Measurements from ENCODE around the gene RAN.
"Not testable (repeated sequence)": the region's sequence is repeated elsewhere in the genome, so short reads cannot be mapped to it uniquely, and the experiment has no call there.

RAN gene

DNA sequence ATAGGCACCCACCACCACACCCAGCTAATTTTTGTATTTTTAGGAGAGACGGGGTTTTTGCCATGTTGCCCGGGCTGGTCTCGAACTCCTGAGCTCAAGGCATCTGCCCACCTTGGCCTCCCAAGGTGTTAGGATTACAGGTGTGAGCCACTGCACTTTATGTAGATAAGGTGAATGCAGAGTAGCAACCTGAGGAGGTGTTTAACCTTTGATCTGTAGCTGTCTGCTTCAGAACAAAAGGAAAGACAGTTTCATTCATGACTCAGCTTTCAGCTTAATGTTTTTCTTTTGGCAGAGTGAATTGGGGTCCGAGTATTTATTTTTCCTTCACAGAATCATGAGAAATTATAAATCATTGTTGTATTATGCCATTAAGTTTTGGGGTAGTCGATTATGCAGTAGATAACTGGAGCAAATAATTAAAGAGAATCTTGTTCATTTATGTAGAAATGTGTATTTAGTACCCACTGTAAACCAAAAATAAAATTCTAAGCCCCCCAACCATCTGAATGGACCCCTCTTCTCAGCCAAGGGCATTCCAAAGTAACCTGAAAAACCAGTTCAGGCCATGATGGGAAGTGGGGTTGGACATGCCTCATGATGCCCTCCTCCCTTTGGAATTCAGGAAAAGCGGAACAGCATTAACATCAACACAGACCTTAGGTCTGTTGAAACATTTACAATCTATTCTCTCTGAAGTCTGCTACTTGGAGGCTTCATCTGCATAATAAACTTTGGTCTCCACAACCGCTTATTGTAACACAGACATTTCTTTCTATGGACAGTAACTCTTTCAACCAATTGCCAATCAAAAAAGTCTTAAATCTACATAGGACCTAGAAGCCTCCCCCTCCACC lies 22.1 kb upstream of the RAN start:
- no peak for DNase-seq

GRCh38 chr12:130850418-130851021 lies 21.3 kb upstream of the RAN start:
- no peak for DNase-seq

- no peak for DNase-seq
These were observed 15.8 kb upstream of the RAN start for GRCh38 chr12:130856088-130856487.

DNA sequence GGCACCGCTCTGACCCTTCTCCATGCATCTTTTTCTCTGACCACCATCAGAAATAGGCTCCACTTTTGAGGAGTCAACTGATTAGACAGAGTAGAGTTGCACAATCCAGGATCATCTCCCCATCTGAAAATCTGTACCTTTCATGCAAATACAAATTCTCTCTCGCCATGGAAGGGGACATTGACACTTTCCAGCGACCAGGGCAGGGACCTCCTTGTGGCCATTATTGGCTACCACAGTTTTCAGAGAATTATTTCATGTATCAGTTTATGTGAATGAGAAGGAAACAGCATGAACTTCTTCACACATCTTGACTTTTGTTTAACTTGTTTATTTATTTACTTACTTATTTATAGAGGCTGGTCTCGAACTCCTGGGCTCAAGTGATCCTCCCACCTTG lies 13.8 kb upstream of the RAN start:
- DNase-seq, result no peak

- DNase-seq, result no peak
These were observed 12.7 kb upstream of the RAN start for GRCh38 chr12:130859161-130859560.

DNA sequence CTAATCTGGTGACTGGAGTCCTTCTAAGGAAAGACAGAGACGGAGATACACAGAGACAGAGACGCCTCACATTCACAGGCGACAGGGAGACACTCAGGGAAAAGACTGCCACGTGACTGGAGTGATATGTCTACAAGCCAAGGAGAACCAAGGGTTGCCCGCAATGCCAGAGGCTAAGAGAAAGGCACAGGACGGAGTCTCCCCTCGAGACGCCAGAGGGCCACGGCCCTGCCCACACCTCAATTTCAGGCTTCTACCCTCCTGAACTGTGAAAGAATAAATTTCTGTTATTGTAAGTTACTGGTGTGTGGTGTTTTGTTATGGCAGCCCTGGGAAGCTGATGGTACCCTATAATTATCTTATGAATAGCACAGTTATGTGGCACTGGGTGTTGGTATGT lies 11.6 kb upstream of the RAN start:
- no peak for DNase-seq

- DNase-seq, result no peak
These were observed 9.7 kb upstream of the RAN start for GRCh38 chr12:130862161-130862560.

- not testable (repeated sequence) for DNase-seq
These were observed 9.1 kb upstream of the RAN start for GRCh38 chr12:130862771-130863170.

DNA sequence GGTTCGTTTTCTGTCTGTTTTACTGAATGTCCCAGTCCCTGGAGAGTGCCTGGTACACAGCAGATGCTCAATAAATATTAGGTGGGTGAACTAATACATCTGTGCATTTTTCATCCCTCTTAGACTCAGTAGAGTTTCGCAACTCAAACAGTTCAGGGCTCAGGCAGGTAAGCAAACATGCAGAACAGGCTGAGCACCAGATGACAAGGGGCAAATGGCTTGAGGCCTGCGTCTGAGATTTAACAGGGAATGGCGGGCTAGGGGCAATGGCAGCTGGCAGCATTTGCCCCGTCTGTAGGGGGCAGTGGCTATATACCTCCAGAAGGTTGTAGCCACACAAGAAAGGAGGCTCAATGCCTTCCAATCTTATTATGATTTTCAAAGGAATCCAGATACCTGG lies 8.6 kb upstream of the RAN start:
- no peak for DNase-seq

GRCh38 chr12:130868412-130868811 lies 3.5 kb upstream of the RAN start:
- DNase-seq, result no peak

DNA sequence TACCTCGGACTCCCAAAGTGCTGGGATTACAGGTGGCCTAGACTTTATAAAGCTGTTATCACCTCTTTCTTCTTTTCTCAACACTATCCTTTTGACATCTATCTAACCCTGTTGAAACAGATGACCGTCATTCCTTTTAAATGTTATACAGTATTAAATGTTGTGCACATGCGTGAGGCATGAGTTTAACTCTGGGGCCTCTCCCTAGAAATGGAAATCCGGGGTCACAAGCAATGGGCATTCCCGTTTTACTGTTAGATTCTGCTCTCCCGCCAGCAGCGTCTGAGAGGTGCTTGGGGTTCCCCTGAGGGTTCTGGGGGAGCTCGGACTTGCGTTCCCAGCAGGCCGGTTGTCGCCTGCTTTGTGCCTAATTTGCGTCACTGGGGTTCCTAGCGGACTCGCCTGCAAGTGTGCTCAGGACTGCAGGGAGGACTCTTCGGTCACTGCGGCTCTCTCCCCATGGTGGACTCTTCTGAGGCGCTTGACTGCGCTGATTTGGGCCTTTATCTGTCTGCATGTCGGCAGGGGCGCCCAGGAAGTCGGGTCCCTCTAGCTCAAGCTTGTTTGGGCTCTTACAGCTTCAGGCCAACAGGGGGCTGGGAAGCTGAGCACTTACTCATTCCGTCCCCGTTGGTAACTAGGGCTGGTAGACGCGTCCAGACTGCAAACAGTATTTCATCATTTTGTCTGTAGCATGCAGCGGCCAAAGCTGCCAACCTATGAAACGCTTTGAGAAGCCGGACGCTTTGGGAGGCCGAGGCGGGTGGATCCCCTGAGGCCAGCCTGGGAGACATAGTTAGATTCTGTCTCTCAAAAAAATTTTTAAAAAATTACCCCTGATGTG lies 1.2 kb upstream of the RAN start:
- DNase-seq, result peak; percentile 88

GRCh38 chr12:130872179-130873096 lies 572 bp downstream of the RAN start:
- DNase-seq, result peak; percentile 46

DNA sequence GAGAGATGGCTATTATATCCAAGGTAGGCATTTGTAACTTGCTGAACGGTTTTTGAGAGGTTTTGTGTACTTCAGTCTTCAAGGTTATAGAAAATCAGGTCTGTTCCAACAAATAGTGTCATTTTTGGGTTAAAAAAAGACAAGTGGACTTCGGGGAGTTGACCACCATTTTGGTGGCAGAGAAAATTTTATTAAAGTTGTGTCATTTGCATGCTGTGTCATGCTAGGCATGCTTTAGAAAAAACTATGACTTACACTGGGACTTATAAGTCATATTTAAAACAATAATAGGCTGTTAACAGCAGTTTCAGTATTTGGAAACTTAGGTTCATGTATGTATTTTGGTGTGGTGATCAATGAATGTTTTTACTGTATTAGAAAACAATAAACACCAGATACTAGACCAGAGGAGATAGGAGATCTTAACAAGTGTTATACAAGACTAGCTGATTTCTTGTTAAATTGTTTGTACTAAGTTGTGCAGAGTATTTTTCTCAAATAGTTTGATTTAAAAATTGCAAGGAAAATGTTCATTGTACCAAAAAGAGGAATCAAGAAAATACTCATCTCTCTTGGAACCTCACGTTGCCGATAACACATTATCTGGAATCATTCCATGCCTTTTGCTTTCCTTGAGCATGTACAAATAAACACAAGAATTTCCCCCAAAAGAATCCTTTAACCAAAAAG lies 1.4 kb downstream of the RAN start:
- DNase-seq, result peak; percentile 6

DNA sequence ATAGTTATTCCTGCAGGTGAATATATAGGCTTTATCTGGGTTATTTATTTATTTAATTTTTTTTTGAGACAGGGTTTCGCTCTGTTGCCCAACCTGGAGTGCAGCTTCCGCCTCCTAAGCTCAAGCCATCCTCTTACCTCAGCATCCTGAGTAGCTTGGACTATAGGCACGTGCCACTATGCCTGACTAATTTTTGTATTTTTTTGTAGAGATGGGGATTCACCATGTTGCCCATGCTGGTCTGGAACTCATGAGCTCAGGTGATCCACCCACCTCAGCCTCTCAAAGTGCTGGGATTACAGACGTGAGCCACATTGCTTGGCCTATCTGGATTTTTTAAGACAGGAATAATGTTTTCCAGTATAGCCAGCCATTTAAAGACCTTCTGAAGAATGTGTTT lies 2.0 kb downstream of the RAN start:
- DNase-seq, result no peak

DNA sequence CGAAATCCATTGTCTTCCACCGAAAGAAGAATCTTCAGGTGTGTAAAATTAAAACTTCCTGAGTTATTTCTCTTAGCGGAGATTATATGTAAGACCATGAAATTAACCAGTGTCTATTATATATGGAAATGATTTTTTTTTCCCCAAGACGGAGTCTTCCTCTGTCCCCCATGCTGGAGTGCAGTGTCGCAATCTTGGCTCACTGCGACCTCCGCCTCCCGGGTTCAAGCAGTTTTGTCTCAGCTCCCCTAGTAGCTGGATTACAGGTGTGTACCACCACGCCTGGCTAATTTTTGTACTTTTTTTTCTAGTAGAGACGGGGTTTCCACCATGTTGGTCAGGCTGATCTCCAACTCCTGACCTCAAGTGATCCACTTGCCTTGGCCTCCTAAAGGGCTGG lies 2.8 kb downstream of the RAN start:
- no peak for DNase-seq

DNA sequence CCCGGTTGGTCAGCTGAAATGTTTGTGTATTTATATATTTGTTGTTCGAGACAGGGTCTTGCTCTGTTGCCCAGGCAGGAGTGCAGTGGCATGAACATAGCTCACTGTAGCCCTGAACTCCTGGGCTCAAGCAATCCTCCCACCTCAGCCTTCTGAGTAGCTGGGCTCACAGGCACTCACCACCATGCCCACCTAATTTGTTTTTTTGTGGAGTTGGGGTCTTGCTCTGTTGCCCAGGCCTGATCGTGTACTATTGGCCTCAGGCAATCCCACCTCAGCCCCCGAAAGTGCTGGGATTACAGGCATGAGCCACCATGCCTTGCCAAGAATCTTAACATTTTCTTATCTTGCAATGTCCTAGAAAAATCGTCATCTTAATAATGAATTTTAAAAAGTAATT lies 3.3 kb downstream of the RAN start:
- DNase-seq, result no peak

DNA sequence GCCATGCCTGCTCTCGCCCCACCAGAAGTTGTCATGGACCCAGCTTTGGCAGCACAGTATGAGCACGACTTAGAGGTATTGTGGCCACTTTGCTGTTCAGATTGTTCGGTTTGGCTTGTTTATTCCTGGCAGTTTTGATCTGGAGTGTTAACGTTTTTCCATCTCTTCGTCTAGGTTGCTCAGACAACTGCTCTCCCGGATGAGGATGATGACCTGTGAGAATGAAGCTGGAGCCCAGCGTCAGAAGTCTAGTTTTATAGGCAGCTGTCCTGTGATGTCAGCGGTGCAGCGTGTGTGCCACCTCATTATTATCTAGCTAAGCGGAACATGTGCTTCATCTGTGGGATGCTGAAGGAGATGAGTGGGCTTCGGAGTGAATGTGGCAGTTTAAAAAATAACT lies 3.8 kb downstream of the RAN start:
- not testable (repeated sequence) for DNase-seq

DNA sequence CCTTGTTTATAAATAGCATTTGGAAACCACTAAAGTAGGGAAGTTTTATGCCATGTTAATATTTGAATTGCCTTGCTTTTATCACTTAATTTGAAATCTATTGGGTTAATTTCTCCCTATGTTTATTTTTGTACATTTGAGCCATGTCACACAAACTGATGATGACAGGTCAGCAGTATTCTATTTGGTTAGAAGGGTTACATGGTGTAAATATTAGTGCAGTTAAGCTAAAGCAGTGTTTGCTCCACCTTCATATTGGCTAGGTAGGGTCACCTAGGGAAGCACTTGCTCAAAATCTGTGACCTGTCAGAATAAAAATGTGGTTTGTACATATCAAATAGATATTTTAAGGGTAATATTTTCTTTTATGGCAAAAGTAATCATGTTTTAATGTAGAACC lies 4.4 kb downstream of the RAN start:
- no peak for DNase-seq

GRCh38 chr12:130876758-130877157 lies 4.9 kb downstream of the RAN start:
- no peak for DNase-seq

- no peak for DNase-seq
These were observed 5.5 kb downstream of the RAN start for GRCh38 chr12:130877333-130877732.

- DNase-seq, result no peak
These were observed 6.6 kb downstream of the RAN start for GRCh38 chr12:130878193-130879185.

Measured in inflammatory macrophage treated with lipopolysaccharide for 4 hours (primary cell).